Placental epithelial cell (primary cell): ENCODE results near the gene AHRR. TPM values are rescaled to one million over a fixed set of nuclear protein-coding genes. Genes with fewer than 3 reads are reported as not detected.

Source experiments
- total RNA-seq: library from RNA; depleted of rRNA; stranded (reverse); fragments of >200 nt; gene quantifications from 2 replicates; pipeline ENCODE4 v1.2.3, GENCODE V29; 2012

Gene AHRR
- total RNA-seq = 0.33 and 3.5 TPM in 2 replicates

GRCh38 chr5:321230-321725, at the start of gene AHRR:
Gene AHRR (plus strand): TSS chr5:321714. CDS start chr5:343903, 22,189 bp downstream.

GRCh38 chr5:442335-443238, 121.1 kb downstream of the AHRR start, which contains the start of gene EXOC3:
Gene EXOC3 (plus strand): TSS chr5:443176. CDS start chr5:446206, 3,030 bp downstream.

Other genes starting within 250 kb of the AHRR start
- 31.4 and 37.6 TPM in 2 replicates for gene PLEKHG4B, start 229.5 kb upstream of the AHRR start, total RNA-seq
- 0.11 TPM in 1 of 2 replicates, not detected in the other for gene LRRC14B, start 130.2 kb upstream of the AHRR start, total RNA-seq
- gene CCDC127, start 103.6 kb upstream of the AHRR start, total RNA-seq = 3.3 and 5.5 TPM in 2 replicates
- gene SDHA, start 103.4 kb upstream of the AHRR start, total RNA-seq = 84.8 and 91.2 TPM in 2 replicates
- 94.2 and 100 TPM in 2 replicates for gene PDCD6, start 50.1 kb upstream of the AHRR start, total RNA-seq
- 28.7 and 34.2 TPM in 2 replicates for gene EXOC3, start 121.5 kb downstream of the AHRR start, total RNA-seq
- gene SLC9A3, start 202.7 kb downstream of the AHRR start, total RNA-seq = 1.6 and 2.4 TPM in 2 replicates